ENCODE measurements around the gene NID2.

Gene NID2

GRCh38 chr14:52079239-52079959 lies 10.5 kb upstream of the NID2 start:
- no peak for DNase-seq (ENCODE audit: low read depth)

- no peak for DNase-seq (ENCODE audit: low read depth)
These were observed 9.9 kb upstream of the NID2 start for GRCh38 chr14:52078721-52079120.

- DNase-seq (ENCODE audit: low read depth) = no peak
These were observed 9.3 kb upstream of the NID2 start for GRCh38 chr14:52078095-52078531.

GRCh38 chr14:52077256-52077979 lies 8.6 kb upstream of the NID2 start:
- DNase-seq (ENCODE audit: low read depth) = no peak

DNA sequence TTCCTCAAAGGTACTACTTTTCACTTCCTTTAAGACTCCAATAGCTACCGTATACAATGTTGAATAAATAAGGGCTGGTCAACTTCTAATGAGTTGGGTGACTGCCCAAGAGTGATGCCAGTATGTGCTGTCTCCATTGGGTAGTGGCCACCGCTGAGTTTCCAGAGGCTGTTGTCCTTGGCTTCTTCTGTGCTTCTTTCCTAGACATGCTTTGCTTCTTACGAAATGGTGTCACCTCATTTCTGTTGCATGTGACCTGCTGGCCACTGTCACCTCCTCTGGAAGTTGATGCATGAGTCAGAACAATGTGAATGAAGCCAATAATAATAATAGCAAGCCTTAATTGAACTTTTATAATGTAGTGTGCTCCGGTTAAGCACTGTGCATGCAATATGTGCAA lies 7.5 kb upstream of the NID2 start:
- no peak for DNase-seq (ENCODE audit: low read depth)

DNA sequence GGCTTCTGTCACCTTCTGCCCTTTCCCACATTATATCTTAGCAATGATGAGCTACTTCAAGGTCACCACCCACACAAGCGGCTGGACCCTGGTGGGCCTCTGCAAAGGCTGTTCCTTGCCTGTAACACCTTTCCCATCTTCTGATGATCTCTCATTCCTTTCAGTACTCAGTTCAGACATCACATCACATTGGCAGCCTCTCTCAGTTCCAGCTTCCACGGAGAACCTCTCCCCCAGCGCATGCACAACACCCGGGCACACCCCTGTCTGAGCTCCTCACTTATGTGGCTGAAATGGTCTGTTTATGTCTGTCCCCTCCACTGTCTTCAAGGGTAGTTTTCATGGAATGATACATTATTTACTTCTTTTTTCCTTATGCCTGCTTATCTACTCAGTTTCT lies 6.5 kb upstream of the NID2 start:
- DNase-seq (ENCODE audit: low read depth) = no peak

GRCh38 chr14:52073251-52073650 lies 4.4 kb upstream of the NID2 start:
- DNase-seq (ENCODE audit: low read depth) = no peak

- no peak for DNase-seq (ENCODE audit: low read depth)
These were observed 3.5 kb upstream of the NID2 start for GRCh38 chr14:52072266-52072780.

- DNase-seq (ENCODE audit: low read depth) = no peak
These were observed 2.8 kb upstream of the NID2 start for GRCh38 chr14:52071675-52072074.

GRCh38 chr14:52070051-52070431 lies 1.2 kb upstream of the NID2 start:
- no peak for DNase-seq (ENCODE audit: low read depth)

DNA sequence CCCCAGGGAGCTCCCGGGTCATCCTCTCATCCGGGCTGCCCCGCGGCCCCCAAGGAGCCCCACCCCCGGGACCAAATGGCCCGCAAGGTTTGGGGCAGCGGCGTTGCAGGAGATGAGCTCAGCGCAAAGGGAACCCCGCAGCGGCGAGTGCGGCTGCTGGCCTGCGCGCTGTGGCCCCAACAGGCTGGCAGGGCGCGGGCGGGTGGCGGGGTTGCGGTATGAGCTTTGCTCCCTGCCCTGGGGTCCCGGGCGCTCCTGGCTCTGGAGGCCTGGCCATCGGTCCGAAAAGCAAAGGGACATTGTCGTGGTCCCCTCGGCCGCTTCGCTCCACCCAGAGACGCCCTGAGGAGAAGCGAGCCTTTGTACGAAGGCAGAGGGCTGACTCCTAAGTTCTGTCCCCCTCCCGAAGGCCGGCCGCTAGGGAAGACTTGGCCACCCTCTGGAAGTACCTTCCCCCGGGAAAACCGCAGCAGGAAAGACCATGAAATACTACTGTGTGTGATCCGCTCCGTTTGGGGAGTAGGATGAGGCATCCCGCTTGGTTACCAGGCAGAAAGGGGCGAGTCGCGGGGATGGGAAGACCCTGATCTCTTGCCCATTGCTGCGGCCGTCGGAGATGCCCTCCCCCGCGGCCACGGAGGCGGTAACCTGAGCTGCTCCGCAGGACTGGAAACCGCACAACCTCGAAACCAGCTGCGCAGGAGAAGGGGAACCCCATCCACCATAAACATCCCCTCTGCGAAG lies 620 bp upstream of the NID2 start:
- no peak for DNase-seq (ENCODE audit: low read depth)

GRCh38 chr14:52067873-52068614 lies 815 bp downstream of the NID2 start:
- no peak for DNase-seq (ENCODE audit: low read depth)

GRCh38 chr14:52064174-52064573 lies 4.7 kb downstream of the NID2 start:
- DNase-seq (ENCODE audit: low read depth) = no peak

DNA sequence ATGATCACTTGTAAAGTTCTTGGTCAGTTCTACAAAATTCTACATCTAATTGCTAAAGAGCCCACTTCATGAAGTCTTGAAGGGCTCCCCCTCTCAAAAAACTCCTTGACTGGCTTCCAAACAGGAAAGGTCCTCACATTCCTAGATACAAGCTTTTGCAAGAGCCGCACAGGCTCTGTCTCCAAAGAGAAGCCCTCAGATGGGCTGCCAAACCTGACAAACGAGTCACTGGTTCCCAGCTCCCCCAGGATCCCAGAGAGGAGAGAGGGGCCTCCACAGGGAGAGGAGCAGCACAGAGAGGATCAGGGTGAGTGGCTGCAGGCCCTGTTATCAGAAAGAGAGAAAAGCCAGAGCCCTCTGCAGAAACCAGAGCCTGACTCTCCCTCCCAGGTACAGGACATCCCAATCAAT lies 5.8 kb downstream of the NID2 start:
- no peak for DNase-seq (ENCODE audit: low read depth)

- DNase-seq (ENCODE audit: low read depth) = no peak
These were observed 7.0 kb downstream of the NID2 start for GRCh38 chr14:52061890-52062289.

DNA sequence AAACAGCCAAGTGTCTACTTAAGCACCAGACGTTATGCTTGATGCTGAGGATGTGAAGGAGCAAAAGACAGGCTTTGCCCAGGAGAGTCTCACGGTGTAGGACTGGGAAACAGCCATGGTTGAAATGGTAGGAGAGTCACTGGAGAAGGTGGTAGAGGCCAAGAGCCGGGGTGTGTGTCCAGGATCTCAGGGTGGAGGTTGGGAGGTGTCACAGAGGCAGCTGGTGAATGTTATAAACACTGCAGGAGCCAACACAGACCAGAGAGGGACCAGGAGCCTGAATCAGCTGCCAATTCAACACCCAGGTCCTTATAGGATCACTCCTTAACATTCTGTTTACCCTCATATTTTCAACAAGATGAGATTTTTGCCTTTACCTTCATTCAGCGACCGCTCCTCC lies 7.5 kb downstream of the NID2 start:
- DNase-seq (ENCODE audit: low read depth) = no peak

- DNase-seq (ENCODE audit: low read depth) = no peak
These were observed 8.8 kb downstream of the NID2 start for GRCh38 chr14:52060080-52060479.

GRCh38 chr14:52059649-52060048 lies 9.2 kb downstream of the NID2 start:
- no peak for DNase-seq (ENCODE audit: low read depth)

DNA sequence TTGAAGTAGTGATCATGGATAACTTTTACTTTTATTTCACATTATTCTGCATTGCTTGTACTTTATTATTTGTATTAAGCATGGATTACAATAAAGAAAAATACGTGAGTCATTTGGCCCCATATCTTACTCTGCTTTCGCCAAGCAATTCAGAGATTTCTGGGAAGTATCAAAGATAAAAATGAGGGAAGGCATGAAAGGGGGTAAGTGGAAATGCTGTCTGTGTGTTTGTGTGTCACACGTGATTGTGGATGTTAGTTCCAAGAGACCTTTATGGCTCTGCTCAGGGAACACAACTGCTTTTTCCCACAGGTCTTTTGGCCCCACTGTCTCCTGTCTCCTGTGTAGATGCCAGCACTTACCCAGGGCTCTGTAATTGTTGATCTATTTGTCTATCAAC lies 10.5 kb downstream of the NID2 start:
- DNase-seq (ENCODE audit: low read depth) = no peak

DNA sequence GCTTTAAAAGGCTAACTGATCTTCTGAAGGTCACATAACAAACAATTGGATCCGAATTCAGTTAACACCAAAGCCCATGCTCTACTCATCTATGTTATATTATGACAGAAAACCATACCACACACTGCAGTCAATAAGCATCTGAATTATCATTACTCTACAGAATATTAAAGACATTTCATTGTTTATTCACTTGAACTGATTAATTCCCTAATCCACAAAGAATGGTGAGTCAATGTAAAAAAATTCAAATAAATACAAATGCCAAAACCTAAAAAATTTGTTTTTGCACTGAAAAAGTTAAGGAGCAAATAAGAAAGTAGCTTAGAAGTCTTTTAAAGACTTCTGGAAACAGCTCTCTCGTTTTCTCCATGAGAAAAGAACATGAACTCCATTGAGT lies 13.7 kb downstream of the NID2 start:
- no peak for DNase-seq (ENCODE audit: low read depth)

DNA sequence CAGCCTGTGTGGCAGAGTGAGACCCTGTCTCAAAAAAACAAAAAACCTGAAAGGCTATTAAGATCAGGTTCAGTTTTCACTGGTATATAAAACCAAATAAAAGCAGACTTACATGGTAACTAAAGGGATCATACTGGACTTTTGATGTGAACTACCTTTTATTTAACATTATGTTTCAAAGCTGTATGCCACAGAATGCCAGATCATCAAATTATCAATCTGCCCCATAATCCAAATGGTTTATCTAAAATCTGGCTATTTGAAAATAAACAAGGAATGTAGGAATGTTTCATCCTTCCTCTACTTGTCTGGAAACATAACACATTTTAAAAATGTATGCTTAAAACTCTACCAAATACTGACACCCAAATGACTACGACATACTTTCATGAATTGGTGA lies 14.2 kb downstream of the NID2 start:
- no peak for DNase-seq (ENCODE audit: low read depth)

DNA sequence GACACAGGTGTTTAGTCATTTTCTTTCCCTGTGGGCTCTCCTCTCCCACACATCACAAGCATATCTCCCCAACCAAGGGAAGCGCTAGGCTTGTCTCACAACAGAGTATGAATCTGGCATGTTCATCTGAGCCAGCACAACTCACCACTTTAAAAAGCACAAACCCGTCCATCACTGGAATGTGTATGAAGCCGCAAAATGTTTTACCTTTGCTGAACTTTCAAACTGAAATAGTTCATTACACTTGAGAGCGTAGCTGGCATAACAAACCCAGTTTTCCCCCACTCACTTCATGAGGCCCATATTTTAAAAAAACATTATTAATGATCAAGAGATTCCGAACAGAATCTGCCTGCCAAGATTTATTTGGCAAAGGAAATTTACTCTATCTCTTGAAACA lies 15.8 kb downstream of the NID2 start:
- DNase-seq (ENCODE audit: low read depth) = no peak
